ENCODE results near the gene GSTT2B.
A peak's percentile ranks its signal among the peaks of the same experiment; 100 is the strongest.
"Not testable (repeated sequence)": the region's sequence is repeated elsewhere in the genome, so short reads cannot be mapped to it uniquely, and the experiment has no call there.

Gene GSTT2B

GRCh38 chr22:23970816-23971486 is 10.0 kb upstream of the GSTT2B start:
- H3K4me3 ChIP-seq (ENCODE audit: low read depth, low read length): no peak overlapping the region
- DNase-seq (ENCODE audit: low read depth): no peak
- no peak for TF ChIP-seq CTCF (conservative IDR thresholded peaks at IDR 0.05; ENCODE audit: low read depth, low read length)

DNA sequence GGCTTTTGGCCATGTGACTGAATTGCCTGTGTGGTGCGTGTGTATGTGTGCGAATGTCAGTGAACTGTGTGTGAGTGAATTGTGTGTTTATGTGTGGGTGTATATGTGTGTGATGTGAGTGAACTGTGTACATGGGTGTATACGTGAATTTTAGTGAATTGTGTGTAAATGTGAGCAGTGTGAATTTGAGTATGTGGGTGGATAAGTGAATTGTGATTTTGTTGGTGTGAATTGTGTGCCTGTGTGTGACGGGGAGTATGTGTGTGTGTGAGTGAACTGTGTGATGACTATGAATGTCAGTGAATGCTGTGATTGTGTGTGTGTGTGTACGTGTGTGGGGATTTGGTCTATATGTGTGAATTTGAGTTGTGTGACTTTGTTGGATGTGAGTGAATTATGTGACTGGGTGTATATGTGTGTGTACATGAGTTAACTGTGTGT is 9.2 kb upstream of the GSTT2B start:
- TF ChIP-seq CTCF (conservative IDR thresholded peaks at IDR 0.05; ENCODE audit: low read depth, low read length): no peak
- no peak overlapping the region for H3K4me3 ChIP-seq (ENCODE audit: low read depth, low read length)
- DNase-seq (ENCODE audit: low read depth): no peak

DNA sequence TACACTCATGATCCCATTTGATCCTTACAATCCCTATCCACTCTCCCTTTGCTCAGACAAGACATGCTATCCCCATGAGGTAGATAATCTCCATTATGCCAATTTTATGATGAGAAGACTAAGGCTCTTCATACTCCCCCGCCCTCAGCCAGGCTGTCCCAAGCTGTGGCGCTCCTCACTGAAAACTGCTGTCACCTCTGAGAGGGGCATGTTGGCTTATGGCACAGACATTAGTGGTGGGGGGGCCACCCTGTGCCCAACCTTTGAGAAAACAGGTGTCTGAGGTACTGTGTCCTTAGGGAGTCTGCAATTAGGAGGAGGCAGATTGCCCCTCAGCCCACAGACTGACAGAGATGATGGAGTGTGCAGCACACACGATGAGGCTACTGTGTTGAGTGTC is 8.1 kb upstream of the GSTT2B start:
- no peak overlapping the region for H3K4me3 ChIP-seq (ENCODE audit: low read depth, low read length)
- no peak for DNase-seq (ENCODE audit: low read depth)
- TF ChIP-seq CTCF (conservative IDR thresholded peaks at IDR 0.05; ENCODE audit: low read depth, low read length): no peak

GRCh38 chr22:23966568-23966967 is 5.6 kb upstream of the GSTT2B start, which contains the start of gene DDTL:
TSS of gene DDTL (plus strand) at chr22:23966888. CDS start at chr22:23966915, 27 bp downstream.
- not testable (repeated sequence) for DNase-seq (ENCODE audit: low read depth); H3K4me3 ChIP-seq (ENCODE audit: low read depth, low read length)

- DNase-seq (ENCODE audit: low read depth); H3K4me3 ChIP-seq (ENCODE audit: low read depth, low read length): not testable (repeated sequence)
Measured at GRCh38 chr22:23966094-23966493, 5.1 kb upstream of the GSTT2B start.

DNA sequence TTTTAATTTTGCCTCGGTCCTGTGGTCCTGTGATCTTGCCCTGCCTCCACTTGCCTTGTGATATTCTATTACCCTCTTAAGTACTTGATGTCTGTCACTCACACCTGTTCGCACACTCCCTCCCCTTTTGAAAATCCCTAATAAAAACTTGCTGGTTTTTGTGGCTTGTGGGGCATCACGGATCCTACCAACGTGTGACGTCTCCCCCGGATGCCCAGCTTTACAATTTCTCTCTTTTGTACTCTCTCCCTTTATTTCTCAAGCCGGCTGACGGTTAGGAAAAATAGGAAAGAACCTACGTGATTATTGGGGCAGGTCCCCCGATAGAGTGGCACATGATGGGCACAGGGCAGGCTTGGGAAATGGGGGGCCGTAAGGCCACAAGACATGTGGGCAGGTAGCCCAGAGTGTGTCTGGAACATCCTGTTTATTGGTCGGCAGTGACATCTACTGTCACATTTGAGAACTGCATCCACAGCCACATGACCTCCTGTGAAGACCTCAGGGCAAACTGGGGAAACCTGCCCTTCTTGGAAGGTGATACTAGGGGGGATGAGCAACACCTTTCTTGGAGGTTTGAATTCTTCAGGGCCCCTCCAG is 4.6 kb downstream of the GSTT2B start:
- DNase-seq (ENCODE audit: low read depth): peak; percentile 79
- H3K4me3 ChIP-seq (ENCODE audit: low read depth, low read length): not testable (repeated sequence)
- TF ChIP-seq CTCF (conservative IDR thresholded peaks at IDR 0.05; ENCODE audit: low read depth, low read length): peak; percentile 82

GRCh38 chr22:23955886-23956285 is 5.1 kb downstream of the GSTT2B start:
- not testable (repeated sequence) for H3K4me3 ChIP-seq (ENCODE audit: low read depth, low read length); DNase-seq (ENCODE audit: low read depth)

- not testable (repeated sequence) for DNase-seq (ENCODE audit: low read depth); H3K4me3 ChIP-seq (ENCODE audit: low read depth, low read length)
Measured at GRCh38 chr22:23954991-23955305, 6.0 kb downstream of the GSTT2B start.

DNA sequence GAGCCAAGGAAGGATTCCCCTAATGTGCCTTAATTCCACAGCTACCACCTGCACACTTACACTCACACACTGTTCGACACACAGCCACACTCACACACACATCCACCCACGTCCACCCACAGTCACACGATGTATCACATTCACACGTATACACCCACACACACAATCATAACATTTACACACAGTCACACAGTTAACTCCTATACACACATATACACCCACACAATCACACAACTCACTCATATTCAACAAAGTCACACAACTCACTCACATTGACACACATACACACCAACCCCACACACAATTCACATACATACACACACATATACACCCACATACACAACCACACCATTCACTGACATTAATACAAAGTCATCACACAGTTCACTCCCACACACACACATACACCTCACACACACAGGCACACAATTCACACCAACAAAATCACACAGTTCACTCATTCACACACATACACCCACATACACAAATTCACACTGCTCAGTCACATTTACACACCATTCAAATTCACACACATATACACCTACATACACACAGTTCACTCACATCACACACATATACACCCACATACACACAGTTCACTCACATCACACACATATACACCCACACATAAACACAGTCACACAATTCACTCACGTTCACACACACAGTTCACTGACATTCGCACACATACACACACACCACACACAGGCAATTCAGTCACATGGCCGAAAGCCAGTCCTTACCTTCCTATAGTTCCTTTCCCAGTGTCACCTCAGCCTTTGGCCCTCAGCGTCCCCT is 6.6 kb downstream of the GSTT2B start:
- H3K4me3 ChIP-seq (ENCODE audit: low read depth, low read length); DNase-seq (ENCODE audit: low read depth): not testable (repeated sequence)

GRCh38 chr22:23953485-23953884 is 7.5 kb downstream of the GSTT2B start:
- not testable (repeated sequence) for DNase-seq (ENCODE audit: low read depth); H3K4me3 ChIP-seq (ENCODE audit: low read depth, low read length)

DNA sequence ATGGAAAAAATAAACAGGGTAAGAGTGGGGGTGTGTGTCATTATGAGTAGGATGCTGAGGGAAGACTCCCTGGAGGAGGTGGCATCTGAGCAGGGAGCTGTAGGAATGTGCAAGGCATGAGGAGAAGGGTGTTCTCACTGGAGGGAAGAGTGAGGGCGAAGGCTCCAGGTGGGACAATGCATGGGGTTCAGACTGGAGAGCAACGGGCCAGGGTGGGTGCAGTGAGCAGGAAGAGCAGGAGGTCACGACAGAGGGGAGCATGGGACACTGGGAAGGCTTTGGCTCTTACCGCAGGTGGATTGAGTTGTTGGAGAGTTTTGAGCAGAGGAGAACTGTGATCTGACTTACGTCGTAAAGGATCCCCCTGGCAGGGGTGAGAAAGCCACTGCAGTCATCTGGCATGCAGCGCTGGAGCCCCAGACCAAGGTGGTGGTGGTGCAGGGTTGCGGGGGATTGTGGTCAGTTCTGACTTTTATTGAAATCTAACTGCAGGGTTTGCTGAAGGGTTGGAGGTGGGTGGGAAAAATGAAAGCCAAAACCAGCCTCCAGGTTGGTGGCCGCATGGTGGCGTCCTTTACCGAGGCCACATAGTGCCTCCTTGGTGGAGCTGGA is 8.1 kb downstream of the GSTT2B start:
- H3K4me3 ChIP-seq (ENCODE audit: low read depth, low read length); DNase-seq (ENCODE audit: low read depth): not testable (repeated sequence)

- not testable (repeated sequence) for H3K4me3 ChIP-seq (ENCODE audit: low read depth, low read length)
- DNase-seq (ENCODE audit: low read depth): peak; percentile 70
Measured at GRCh38 chr22:23951383-23951782, 9.6 kb downstream of the GSTT2B start.

GRCh38 chr22:23949764-23950163 is 11.2 kb downstream of the GSTT2B start:
- H3K4me3 ChIP-seq (ENCODE audit: low read depth, low read length); DNase-seq (ENCODE audit: low read depth): not testable (repeated sequence)

GRCh38 chr22:23947391-23947790 is 13.6 kb downstream of the GSTT2B start:
- not testable (repeated sequence) for H3K4me3 ChIP-seq (ENCODE audit: low read depth, low read length); DNase-seq (ENCODE audit: low read depth)
